ENCODE results near the gene IFI27.

IFI27 gene

DNA sequence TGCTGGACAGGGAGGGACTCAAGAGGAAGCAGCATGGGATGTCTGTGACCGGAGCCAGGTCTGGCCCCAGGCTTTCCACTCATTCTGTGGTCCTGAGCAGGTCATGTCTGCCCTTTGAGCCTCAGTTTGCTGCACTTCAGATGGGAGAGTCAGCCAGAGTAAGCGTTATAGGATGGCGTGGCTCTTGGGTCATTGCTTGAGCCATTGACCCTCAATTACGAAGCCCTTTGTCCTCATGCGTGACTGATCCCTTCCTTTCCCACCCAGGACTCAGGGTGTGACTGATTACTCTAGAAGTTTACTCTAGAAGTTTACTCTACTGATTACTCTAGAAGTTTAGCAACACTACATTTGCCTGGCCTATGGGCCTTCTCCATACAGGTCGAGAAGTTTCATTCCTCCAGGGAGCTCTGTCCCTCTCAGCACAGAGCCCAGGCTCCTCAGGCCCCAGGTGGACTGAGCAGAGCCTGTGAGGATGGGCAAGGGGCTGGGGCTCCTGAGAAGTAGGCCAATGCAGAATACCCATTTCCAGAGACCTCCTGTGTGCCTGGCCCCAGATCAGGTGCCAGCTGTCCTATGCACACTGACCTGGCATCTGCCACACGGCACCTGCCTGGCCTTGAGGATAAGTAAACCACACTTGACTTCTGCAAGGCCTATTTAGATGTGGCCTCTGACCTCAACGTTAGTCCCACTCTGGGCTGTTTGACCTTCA, 7.6 kb upstream of the IFI27 start:
- DNase-seq: no peak

DNA sequence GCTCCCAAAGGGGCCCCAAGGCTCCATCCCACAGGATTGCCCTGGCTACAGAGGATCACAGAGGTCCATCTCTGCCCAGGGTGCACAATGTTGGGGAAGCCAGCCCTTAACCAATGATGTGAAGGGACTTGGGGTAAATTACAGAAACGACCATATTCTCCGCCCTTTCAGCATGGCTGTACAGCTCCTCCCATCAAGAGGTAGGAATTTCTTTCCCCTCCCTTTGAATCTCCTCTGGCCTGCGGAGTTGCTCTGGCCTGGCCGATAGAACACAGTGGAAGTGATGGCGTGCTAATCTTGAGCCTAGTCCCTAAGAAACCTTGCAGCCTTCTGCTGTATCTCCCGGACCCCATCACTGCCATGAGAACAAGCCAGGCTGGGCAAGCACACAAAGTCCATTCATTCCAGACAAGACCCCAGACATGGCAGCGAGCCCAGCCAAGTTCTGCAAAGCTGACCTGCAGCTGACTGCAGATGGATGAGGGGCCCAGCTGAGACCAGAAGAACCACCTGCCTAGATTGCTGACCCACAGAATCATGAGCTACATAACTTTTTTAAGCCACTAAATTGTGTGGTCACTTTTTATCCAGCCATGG, 6.9 kb upstream of the IFI27 start:
- no peak for DNase-seq

DNA sequence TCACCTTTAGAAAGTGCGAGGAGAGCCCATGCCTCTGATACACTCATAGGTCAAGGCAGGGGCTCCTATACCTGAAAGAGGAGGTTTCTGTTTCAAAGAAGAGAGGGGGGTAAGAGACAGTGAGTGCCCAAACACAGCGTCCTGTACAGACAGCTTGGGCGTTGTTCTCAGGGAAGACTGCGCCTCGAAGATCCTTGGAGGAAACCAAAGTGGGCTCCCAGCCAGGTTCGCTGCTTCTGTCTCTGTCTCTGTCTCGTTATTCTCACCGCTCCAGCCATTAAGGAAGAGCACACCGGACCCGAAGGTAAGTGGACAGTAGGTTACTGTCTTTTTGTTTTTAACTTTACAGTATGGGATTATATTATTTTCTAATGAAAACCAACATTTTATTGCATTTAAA, 5.8 kb upstream of the IFI27 start:
- no peak for DNase-seq

DNA sequence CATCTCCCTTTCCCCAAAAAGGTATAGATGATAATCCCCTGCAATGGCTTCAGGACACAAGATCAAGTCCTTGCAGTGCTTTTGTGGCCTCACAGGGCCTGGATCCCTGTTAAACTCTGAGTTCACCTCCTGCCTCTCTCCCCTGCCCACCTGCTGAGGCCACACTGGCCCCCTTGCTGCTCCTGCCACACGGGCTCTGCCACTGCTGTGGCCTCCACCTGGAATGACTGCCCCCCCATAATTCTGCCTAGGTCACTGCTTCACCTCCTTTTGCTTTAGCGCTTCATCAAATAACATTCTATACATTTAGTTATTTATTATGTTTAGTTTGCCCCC, 653 bp upstream of the IFI27 start:
- no peak for DNase-seq

DNA sequence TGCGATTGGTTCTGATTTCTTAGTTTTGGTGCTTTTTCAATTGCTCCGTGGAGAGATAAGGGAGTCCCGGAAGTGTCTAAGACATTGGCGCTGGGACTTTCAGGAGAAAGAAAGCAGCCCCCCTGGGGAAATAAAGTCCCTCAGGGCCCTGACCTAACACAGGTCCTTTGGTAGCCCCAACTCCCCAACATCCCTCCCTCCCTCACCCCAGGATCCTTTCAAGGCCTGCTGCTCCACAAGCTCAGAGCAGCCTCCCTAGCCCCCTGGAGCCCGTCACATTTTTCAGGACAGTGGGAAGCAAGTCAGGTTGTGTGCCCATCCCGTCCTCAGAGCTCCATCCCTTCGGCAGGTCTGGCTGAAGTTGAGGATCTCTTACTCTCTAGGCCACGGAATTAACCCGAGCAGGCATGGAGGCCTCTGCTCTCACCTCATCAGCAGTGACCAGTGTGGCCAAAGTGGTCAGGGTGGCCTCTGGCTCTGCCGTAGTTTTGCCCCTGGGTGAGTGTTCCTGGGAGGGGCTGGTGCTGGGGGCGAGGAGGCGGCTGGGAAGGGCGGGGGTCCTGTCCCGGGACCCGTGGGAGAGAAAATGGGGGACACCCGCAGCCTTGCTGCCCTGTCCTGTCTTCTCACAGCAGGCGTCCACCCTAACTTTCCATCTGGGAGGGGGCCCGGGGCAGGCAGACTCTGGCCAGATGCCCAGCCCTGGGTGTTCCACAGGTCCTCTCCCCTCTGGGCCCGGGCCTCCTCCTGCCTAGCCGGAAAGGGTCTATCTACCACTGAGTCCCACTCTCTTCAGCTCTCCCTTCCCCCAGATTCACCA, 950 bp downstream of the IFI27 start:
- DNase-seq: no peak

- DNase-seq: no peak
These were observed 2.1 kb downstream of the IFI27 start for GRCh38 chr14:94112513-94113063.

- DNase-seq: no peak
These were observed 2.5 kb downstream of the IFI27 start for GRCh38 chr14:94113073-94113472.

DNA sequence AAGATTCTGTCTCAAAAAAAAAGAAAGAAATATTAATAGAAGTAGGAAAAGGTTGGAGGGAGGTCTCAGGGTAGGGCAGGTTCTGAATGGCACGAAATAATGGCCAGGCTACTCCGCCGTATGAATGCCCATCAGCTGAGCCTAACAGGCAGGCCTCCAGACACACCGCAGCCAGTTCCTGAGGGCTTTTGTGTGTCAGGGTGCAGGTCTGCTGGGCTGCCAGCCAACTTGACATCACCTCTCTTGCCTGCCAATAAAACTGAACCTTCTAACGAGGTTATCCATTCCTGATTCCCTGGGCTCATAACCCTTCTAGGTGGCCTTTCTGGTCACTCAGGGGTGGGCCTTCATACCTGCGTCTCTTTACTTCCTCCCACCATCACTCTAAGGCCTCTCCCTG, 3.0 kb downstream of the IFI27 start:
- no peak for DNase-seq

DNA sequence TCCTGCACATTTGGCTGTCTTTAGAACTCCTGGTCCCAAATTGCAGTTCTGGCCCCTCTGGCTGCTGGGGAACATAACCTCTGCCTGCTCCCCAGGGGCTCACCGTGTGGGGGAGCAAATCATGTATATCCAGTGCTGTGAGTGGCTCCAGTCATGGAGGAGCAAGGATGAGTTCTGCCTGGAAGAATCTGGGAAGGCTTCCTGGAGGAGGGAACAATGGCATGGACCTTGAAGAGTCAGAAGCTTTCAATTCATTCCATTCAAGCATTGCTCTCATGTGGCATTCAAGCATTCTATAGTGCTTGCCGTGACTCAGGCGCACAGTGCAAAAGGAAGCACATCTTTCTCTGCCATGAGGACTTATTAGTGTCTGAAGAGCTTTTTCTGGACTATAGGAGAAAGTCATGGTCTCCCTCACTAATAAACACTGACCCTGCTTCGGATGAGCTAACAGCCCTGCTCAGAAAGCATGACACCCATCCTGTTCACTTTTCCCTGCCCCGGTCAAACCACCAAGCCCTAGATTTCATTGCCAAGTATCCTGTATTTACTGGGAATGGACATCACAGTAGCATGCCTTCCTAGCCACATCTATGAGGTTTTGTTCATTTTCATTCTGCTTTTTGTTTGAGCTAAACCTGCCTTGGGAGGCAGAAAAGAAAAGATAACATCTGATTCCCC, 3.5 kb downstream of the IFI27 start:
- no peak for DNase-seq

GRCh38 chr14:94114589-94115057, 4.1 kb downstream of the IFI27 start:
- no peak for DNase-seq

DNA sequence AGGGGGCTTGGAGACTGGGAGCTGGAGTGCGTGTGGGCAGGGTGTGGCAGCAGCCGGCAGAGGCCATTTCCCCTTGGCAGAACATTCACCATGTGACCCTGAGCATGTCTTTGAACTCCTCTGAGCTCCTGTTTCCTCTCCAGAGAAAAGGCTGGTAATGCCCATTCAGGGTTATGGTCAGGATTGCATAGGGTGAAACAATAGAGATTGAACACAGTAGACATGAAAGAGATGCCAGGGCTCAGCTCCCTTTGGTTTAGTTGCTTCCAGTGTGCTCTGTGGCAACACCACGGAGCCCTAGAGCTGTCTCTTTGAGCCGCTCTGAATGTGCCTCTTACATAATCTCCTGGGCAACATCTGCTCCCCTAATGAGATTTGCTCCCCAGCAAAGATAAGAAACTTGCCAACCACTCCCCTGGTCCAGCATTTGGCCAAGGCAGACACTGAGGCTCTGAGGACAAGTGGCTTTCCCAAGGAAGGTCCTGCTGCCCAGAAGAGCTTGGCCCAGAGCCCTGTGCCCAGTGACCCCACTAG, 4.6 kb downstream of the IFI27 start:
- peak; percentile 15 to 54 (median 42) for DNase-seq

GRCh38 chr14:94115631-94116030, 5.1 kb downstream of the IFI27 start:
- no peak for DNase-seq

DNA sequence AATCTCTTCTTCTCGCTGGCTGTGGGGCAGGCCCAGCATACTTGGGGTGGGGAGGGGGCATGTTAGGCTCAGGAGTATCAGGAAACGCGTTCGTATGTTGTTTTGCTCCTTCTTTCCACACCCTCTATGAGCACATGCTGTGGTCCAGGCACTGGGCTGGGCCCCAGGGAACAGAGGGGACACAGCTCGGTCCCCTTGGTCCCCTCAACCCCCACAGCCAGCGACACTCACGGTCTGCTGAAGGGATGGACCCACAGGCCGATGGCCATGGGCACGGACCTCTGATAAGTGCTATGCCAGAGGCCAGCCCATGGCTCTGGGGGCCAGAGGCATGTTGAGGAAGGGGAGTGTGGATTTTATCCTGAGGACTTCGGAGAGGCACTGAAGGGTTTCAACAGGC, 6.2 kb downstream of the IFI27 start:
- DNase-seq: no peak

GRCh38 chr14:94117856-94118255, 7.3 kb downstream of the IFI27 start:
- no peak for DNase-seq

- no peak for DNase-seq
These were observed 8.5 kb downstream of the IFI27 start for GRCh38 chr14:94119071-94119470.

GRCh38 chr14:94120667-94121340, 10.3 kb downstream of the IFI27 start:
- DNase-seq: no peak

DNA sequence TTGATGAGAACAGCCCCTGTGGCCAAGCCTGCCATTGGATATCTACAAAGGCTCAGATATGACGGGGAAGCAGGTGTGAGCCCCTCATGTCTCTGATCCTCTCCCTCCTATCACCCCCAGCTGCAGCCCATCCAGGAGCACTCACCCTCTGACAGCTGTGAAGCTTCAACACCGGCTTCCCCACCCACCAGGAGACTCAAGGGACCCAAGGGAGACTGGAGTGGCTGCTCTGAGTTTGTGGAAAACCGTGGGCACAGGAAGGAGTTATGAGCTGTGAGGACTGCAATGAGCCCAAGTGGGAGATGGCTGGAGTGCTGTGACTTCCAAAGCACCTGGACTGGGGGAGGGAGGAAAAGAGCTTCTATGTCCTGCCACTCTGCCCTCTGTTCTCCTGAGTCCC, 10.9 kb downstream of the IFI27 start:
- DNase-seq: no peak

- DNase-seq: no peak
These were observed 11.9 kb downstream of the IFI27 start for GRCh38 chr14:94122438-94122837.

- no peak for DNase-seq
These were observed 12.8 kb downstream of the IFI27 start for GRCh38 chr14:94123296-94123695.

DNA sequence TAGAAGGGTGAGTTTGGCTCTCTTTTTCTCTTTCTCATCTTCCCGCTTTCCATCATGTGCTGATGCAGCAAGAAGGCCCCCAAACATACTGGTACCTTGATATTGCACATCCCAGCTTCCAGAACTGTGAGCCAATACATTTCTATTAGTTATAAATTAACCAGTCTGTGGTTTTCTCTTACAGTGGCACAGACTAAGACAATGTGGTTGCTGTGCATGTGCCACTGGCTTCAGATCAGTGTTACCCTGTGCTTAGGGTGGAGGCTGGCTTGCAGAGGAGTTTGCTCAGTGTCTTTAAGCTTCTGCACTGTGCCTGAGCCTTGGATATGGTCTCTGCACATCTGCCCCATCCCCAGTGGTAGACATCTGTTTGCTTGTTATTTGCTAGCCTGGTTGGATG, 13.3 kb downstream of the IFI27 start:
- DNase-seq: no peak

GRCh38 chr14:94124582-94125377, 14.2 kb downstream of the IFI27 start:
- no peak for DNase-seq
